ENCODE data around the gene SLC12A7.

Gene SLC12A7

DNA sequence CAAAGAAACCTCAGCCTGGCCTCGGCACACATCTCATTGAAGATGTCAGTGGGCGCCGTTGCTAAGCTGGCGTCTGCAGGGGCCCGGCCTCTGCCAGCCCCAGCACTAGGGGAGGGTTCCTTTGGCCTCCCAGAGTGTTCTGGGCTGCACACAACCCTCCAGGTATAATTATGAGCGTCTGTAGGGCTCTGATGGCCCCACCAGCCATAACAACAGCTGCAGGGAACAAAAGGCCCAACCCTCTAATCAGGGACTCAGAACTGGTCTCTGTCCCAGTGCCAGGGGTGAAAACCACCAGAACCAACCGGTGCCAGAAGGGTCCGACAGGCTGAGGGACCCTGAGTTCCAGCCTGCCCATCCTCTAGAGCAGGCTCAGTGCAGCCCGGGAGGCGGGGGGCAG is 39.5 kb upstream of the SLC12A7 start:
- TF ChIP-seq, protein P1, sequence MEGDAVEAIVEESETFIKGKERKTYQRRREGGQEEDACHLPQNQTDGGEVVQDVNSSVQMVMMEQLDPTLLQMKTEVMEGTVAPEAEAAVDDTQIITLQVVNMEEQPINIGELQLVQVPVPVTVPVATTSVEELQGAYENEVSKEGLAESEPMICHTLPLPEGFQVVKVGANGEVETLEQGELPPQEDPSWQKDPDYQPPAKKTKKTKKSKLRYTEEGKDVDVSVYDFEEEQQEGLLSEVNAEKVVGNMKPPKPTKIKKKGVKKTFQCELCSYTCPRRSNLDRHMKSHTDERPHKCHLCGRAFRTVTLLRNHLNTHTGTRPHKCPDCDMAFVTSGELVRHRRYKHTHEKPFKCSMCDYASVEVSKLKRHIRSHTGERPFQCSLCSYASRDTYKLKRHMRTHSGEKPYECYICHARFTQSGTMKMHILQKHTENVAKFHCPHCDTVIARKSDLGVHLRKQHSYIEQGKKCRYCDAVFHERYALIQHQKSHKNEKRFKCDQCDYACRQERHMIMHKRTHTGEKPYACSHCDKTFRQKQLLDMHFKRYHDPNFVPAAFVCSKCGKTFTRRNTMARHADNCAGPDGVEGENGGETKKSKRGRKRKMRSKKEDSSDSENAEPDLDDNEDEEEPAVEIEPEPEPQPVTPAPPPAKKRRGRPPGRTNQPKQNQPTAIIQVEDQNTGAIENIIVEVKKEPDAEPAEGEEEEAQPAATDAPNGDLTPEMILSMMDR (IDR thresholded peaks at IDR 0.05; ENCODE audit: control insufficient read depth, extremely low read depth, insufficient read depth) = no peak
- H3K4me3 ChIP-seq (ENCODE audit: low read depth, low read length) = no peak overlapping the region
- no peak for DNase-seq (ENCODE audit: low read depth)

DNA sequence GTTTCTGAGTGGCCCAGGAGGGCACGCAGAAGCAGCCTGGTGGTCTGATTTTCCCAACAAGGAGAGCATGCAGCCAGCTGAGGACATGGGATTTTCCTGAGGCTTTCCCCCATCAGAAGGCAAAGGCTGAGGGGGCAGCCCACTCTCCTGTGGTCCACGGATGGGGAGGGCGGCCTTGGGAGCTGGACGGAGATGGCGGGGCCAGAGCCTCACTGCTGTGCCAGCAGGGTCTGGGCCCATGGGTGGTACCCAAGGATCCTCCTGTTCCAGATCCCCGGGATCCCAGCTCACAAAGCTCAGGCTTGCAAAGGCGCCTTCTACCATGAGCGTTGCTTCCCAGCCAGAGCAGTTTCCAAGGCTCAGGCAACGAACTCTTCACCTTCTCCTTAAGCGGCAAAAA is 39.0 kb upstream of the SLC12A7 start:
- TF ChIP-seq, protein P1 (IDR thresholded peaks at IDR 0.05; ENCODE audit: control insufficient read depth, extremely low read depth, insufficient read depth) = no peak
- DNase-seq (ENCODE audit: low read depth) = no peak

DNA sequence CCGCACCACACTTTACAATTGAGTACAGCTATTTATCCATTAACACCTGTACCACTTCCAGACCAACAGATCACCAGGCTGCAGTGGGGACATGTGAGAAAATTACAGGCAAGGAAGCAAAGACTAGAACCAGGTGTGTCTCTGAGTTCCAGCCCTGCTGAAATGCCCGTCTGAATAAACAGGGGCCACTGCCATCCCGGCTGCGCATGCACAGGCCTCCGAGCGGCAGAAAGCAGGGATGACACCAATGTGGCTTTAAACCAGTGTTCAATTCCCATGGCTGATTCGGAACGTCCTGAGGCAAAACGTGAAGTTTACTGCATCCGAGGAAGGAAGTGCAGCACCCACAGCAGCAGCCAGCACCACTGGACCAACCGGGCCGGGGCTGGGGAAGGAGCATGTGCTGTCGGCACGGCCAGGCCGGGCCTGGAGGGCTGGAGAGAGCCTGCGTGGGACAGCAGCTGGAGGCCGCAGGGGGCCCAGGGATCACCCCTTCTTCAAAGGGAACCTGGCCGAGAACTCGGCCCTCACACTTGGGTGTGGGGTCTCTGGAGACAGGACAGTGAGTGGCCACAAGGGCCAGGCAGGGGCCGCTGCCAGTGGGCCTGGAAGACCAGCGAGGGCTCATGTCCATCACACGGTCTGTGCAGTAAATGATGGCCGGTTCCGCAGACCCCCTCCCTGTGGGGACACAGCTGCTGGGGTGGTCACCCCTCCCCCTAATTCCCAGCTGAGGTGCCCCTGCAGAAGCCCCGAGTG is 33.0 kb upstream of the SLC12A7 start:
- no peak overlapping the region for H3K4me3 ChIP-seq (ENCODE audit: low read depth, low read length)
- TF ChIP-seq, protein P1 (IDR thresholded peaks at IDR 0.05; ENCODE audit: control insufficient read depth, extremely low read depth, insufficient read depth) = no peak
- no peak for DNase-seq (ENCODE audit: low read depth)

More for the DNA sequence above, 39.0 kb upstream of the SLC12A7 start:
- no peak overlapping the region for H3K4me3 ChIP-seq (ENCODE audit: low read depth, low read length)

DNA sequence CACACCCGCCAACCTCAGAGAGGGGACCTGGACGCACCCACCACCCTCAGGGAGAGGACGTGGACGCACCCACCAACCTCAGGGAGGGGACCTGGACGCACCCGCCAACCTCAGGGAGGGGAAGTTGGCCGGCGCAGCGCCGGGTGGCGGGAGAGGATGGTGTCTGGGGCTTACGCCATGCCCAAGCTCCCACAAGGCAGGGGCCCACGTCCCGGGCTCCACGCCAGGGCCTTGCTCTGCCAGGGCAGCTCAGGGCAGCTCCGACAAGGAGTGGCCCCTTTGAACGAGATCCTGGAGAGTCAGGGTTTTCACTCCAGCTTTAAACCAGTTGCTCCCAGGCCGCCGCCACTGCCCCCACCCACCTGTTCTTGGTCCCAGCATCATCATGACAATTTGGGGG is 32.2 kb upstream of the SLC12A7 start:
- TF ChIP-seq, protein P1 (IDR thresholded peaks at IDR 0.05; ENCODE audit: control insufficient read depth, extremely low read depth, insufficient read depth) = no peak
- no peak overlapping the region for H3K4me3 ChIP-seq (ENCODE audit: low read depth, low read length)
- no peak for DNase-seq (ENCODE audit: low read depth)

DNA sequence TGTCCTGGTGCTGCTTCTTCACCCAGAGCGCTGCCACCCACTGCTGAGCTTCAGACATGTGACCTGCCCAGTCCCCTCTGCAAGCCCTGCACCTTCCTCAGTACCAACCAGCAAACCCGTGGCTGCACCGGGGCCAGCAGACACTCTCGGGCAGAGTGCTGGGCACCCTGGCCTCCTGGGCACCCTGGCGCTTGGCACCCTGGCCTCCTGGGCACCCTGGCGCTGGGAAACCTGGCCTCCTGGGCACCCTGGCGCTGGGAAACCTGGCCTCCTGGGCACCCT is 31.7 kb upstream of the SLC12A7 start:
- H3K4me3 ChIP-seq (ENCODE audit: low read depth, low read length) = no peak overlapping the region
- no peak for DNase-seq (ENCODE audit: low read depth)
- TF ChIP-seq, protein P1 (IDR thresholded peaks at IDR 0.05; ENCODE audit: control insufficient read depth, extremely low read depth, insufficient read depth) = no peak

DNA sequence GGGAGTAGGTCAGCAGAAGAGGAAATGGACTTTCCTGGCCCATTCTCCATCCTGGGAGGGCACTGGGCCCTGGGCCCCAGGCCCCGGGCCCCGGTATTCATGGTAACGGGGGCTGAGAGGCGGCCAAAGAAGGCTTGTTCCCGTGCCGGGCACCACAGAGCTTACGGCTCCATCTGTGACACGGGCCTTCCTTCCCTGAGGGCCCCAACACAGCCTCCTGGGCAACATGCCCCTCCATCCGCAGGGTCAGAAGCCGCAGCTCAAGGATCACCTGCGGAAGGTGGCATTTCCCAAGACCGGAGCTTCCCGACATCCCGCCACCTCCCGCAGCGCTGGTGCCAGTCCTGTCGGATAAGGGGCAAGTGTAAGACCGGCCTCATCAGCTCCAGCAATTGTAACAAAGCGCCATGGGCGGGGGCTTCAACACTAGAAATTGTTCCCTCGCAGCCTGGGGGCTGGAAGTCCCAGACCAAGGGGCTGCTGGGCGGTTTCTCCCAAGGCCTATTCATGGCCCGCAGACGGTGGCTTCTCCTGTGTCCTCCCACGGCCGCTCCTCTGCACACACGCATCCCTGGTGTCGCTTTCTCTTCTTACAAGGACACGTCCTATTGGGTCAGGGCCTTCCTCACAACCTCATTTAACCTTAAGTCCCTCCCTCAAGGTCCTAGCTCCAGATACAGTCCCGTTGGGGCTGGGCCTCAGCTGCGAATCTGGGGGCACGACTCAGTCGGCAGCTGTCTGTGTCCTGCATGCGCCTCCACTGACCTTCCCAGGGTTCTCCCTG is 31.2 kb upstream of the SLC12A7 start:
- no peak for DNase-seq (ENCODE audit: low read depth)
- no peak overlapping the region for H3K4me3 ChIP-seq (ENCODE audit: low read depth, low read length)
- TF ChIP-seq, protein P1 (IDR thresholded peaks at IDR 0.05; ENCODE audit: control insufficient read depth, extremely low read depth, insufficient read depth) = no peak

Measured in LNCaP clone FGC (cell line).